Vagina (tissue), 2 donors: ENCODE data around the gene MC3R. TPM values are rescaled to one million over a fixed set of nuclear protein-coding genes. Genes with fewer than 3 reads are reported as not detected.

Experiments
- DNase-seq, 2 donors: peaks; one replicate each; pipeline ENCODE4 v3.0.0-alpha.2; 2017; ENCODE audit errors: extremely low spot score in 2 of 2
- H3K27ac ChIP-seq: fragments of 200-600 bp; sonication (generic); one replicate; pipeline ENCODE4 v1.5.1; 2019
- H3K27me3 ChIP-seq: fragments of 200-600 bp; sonication (generic); one replicate; pipeline ENCODE4 v1.5.1; 2019
- H3K36me3 ChIP-seq, 2 donors: fragments of 200-600 bp; sonication (generic); one replicate each; pipeline ENCODE4 v1.5.1; 2017 to 2019
- H3K4me1 ChIP-seq: fragments of 200-600 bp; sonication (generic); one replicate; pipeline ENCODE4 v1.5.1; 2019
- H3K4me3 ChIP-seq, 2 donors: fragments of 200-600 bp; sonication (generic); 1 replicate in 1 of 2; 2 replicates in 1 of 2; pipeline ENCODE4 v1.5.1; 2016 to 2019
- H3K9me3 ChIP-seq: fragments of 200-600 bp; sonication (generic); one replicate; pipeline ENCODE4 v1.5.1; 2019
- POLR2A ChIP-seq, 2 donors: fragments of 450-650 bp; IDR thresholded peaks; one replicate each; pipeline ENCODE4 v1.6.1; 2017; ENCODE audit warnings: antibody characterized with exemption in 2 of 2, mild to moderate bottlenecking in 2 of 2, moderate library complexity in 2 of 2
- POLR2AphosphoS5 ChIP-seq, 2 donors: sonication (generic); formaldehyde crosslinking; IDR thresholded peaks; one replicate each; pipeline ENCODE4 v1.9.0; 2017; ENCODE audit warnings: antibody characterized with exemption in 2 of 2, mild to moderate bottlenecking in 2 of 2, low read depth in 1 of 2; ENCODE audit not compliant: insufficient read depth in 1 of 2
- intact Hi-C: fragments of 100-400 bp; cut with DNase I; formaldehyde crosslinking; loops from one replicate; pipeline ENCODE4 v1.15.1; 2023
- small RNA-seq: library from RNA; depleted of rRNA; stranded (forward); fragments of <200 nt; gene quantifications from one replicate; pipeline ENCODE3, GENCODE V24; 2016
- total RNA-seq: library from RNA; depleted of rRNA; stranded (reverse); fragments of >200 nt; gene quantifications from one replicate; pipeline ENCODE4 v1.2.3, GENCODE V29; 2016
- TF ChIP-seq, protein P1 (sequence below), 3 experiments: fragments of 450-650 bp in 2 of 3; fragments of 200-600 bp in 1 of 3; sonication (generic) in 1 of 3; IDR thresholded peaks; one replicate each; pipeline ENCODE4 v1.5.1; 2017 to 2019; ENCODE audit warnings: antibody characterized with exemption in 3 of 3, mild to moderate bottlenecking in 2 of 3, moderate library complexity in 2 of 3

The MC3R gene
- total RNA-seq, 1 donor from 2014 or later, result not detected

DNA sequence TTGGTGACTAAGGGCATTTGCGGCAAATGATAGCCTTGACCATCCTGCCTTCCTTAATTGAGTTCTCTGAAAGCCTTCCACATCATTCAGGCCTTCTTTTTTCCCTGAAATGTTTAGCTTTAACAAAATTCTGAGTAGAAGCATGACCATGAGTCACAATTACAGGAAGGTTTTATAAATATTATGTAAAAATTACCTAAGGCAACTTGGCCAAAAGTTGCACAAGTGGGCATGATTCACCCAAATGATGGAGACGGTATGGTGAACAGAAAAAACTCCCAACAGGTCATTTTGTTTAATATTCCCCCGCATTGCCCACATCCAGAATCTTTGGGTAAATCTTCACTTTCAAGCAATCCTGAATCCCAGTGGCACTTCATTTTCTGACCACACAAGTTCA lies 37.0 kb downstream of the MC3R start:
- H3K4me1 ChIP-seq, result no peaks in the 10 kb centered on the region
- intact Hi-C loops, result no loop called here
- TF ChIP-seq POLR2A (IDR thresholded peaks at IDR 0.05) (no peak), POLR2AphosphoS5 (IDR thresholded peaks at IDR 0.05; ENCODE audit: insufficient read depth in 1 of 2, low read depth in 1 of 2) (no peak)
- TF ChIP-seq, protein P1, sequence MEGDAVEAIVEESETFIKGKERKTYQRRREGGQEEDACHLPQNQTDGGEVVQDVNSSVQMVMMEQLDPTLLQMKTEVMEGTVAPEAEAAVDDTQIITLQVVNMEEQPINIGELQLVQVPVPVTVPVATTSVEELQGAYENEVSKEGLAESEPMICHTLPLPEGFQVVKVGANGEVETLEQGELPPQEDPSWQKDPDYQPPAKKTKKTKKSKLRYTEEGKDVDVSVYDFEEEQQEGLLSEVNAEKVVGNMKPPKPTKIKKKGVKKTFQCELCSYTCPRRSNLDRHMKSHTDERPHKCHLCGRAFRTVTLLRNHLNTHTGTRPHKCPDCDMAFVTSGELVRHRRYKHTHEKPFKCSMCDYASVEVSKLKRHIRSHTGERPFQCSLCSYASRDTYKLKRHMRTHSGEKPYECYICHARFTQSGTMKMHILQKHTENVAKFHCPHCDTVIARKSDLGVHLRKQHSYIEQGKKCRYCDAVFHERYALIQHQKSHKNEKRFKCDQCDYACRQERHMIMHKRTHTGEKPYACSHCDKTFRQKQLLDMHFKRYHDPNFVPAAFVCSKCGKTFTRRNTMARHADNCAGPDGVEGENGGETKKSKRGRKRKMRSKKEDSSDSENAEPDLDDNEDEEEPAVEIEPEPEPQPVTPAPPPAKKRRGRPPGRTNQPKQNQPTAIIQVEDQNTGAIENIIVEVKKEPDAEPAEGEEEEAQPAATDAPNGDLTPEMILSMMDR (IDR thresholded peaks at IDR 0.05), result no peak

GRCh38 chr20:56289652-56290051 lies 41.1 kb downstream of the MC3R start:
- H3K4me3 ChIP-seq, result no peak overlapping the region
- H3K27me3 ChIP-seq, result no peaks in the 10 kb centered on the region
- intact Hi-C loops, result no loop called here
- TF ChIP-seq POLR2AphosphoS5 (IDR thresholded peaks at IDR 0.05; ENCODE audit: insufficient read depth in 1 of 2, low read depth in 1 of 2), result no peak
- no peak for TF ChIP-seq POLR2A (IDR thresholded peaks at IDR 0.05)
- TF ChIP-seq, protein P1 (IDR thresholded peaks at IDR 0.05), result no peak
- H3K9me3 ChIP-seq, result no peaks in the 10 kb centered on the region
- H3K36me3 ChIP-seq, result no peaks in the 10 kb centered on the region
- no peaks in the 10 kb centered on the region for H3K4me1 ChIP-seq
- H3K27ac ChIP-seq, result no peak overlapping the region
- DNase-seq, result no peak

More for the DNA sequence above, 37.0 kb downstream of the MC3R start:
- H3K27me3 ChIP-seq, result no peaks in the 10 kb centered on the region
- H3K27ac ChIP-seq, result no peak overlapping the region
- no peaks in the 10 kb centered on the region for H3K9me3 ChIP-seq
- H3K4me3 ChIP-seq, result no peak overlapping the region
- H3K36me3 ChIP-seq, result no peaks in the 10 kb centered on the region
- no peak for DNase-seq

GRCh38 chr20:56299362-56299761 lies 50.8 kb downstream of the MC3R start:
- Histone ChIP-seq H3K4me1 (no peaks in the 10 kb centered on the region), H3K27ac (no peak overlapping the region), H3K27me3 (no peaks in the 10 kb centered on the region), H3K36me3 (no peaks in the 10 kb centered on the region), H3K4me3 (no peak overlapping the region), H3K9me3 (no peaks in the 10 kb centered on the region)
- DNase-seq, result no peak
- intact Hi-C loops, result no loop called here
- TF ChIP-seq POLR2A (IDR thresholded peaks at IDR 0.05) (no peak), POLR2AphosphoS5 (IDR thresholded peaks at IDR 0.05; ENCODE audit: insufficient read depth in 1 of 2, low read depth in 1 of 2) (no peak)
- TF ChIP-seq, protein P1 (IDR thresholded peaks at IDR 0.05), result no peak

Small RNAs within 50 kb of the gene (small RNA-seq; reads per million reads assigned to genes)
- not detected for gene RNA5SP487

Other genes with a start within 250 kb of the MC3R start
- not detected for gene CBLN4, start 243.2 kb upstream of the MC3R start, total RNA-seq
- gene FAM210B, start 110.2 kb downstream of the MC3R start, total RNA-seq, result 46.4 TPM
- gene AURKA, start 143.5 kb downstream of the MC3R start, total RNA-seq, result 2.2 TPM
- gene CSTF1, start 143.9 kb downstream of the MC3R start, total RNA-seq, result 27.0 TPM
- 0.74 TPM for gene CASS4, start 163.5 kb downstream of the MC3R start, total RNA-seq
- 47.1 TPM for gene RTF2, start 219.9 kb downstream of the MC3R start, total RNA-seq